GM21576 (cell line): ENCODE measurements around the gene PRKG1.

ENCODE experiments used
- ATAC-seq: cut with Tn5 transposase; IDR thresholded peaks from one replicate; pipeline ENCODE4 v1.9.1; 2021; ENCODE audit warnings: mild to moderate bottlenecking, moderate library complexity; ENCODE audit not compliant: unreplicated experiment

Gene PRKG1

DNA sequence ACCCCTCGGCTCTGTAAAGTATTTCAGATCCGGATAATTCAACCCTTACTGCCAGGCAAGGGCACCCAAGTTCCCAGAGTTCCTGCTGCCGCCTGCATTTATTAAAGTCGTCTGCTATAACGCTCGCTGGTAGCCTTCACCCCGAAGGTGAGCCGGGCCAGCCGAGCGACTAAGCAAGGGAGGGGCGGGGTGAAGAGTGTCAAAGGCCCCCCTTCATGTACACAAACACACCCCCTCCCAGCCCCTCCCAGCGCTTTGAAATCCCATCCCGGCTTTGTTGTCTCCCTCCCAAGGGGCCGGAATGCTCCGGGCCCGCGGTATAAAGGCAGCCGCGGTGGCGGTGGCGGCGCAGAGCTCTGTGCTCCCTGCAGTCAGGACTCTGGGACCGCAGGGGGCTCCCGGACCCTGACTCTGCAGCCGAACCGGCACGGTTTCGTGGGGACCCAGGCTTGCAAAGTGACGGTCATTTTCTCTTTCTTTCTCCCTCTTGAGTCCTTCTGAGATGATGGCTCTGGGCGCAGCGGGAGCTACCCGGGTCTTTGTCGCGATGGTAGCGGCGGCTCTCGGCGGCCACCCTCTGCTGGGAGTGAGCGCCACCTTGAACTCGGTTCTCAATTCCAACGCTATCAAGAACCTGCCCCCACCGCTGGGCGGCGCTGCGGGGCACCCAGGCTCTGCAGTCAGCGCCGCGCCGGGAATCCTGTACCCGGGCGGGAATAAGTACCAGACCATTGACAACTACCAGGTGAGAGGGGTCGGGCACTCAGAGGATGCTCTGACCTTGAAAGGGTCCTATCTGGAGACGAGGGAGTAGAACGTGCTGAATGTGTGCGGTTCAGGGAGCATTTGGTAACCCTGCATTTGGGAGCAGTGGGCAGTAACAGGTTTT lies 1239.9 kb downstream of the PRKG1 start, which contains the start of gene DKK1:
TSS of gene DKK1 (plus strand) at position 349 of the 889 bp plus-strand sequence. CDS start at position 503, 154 bp downstream.
- ATAC-seq = no peak

DNA sequence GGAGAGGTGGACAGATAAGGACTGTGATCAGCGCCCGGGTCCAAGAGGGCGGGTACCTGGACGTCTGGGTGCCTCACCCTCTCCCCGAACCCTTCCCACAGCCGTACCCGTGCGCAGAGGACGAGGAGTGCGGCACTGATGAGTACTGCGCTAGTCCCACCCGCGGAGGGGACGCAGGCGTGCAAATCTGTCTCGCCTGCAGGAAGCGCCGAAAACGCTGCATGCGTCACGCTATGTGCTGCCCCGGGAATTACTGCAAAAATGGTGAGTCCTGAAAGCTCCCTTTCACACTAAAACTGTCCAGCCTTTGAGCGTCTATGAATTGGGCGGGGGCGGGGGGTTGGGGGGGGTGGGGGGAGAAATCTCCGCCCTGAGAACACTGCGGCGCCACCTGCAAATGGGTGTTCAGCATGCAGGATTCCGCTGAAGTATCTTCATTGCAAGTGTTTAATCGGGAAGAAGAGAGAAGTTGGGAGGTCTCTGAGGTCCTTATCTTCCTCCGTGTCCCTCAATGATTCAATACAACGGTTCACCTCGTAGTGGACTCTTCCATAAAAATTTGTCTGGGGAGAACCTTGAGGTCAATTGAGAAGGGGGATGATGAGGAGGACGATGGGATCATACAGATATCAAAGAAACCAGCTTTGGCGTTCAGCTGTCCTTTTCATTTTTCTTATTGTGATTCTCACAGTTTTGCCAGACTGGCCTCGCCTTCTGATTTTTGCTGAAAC lies 1240.7 kb downstream of the PRKG1 start:
- ATAC-seq = no peak

- no peak for ATAC-seq
Measured at GRCh38 chr10:52316001-52316400, 1241.7 kb downstream of the PRKG1 start.

DNA sequence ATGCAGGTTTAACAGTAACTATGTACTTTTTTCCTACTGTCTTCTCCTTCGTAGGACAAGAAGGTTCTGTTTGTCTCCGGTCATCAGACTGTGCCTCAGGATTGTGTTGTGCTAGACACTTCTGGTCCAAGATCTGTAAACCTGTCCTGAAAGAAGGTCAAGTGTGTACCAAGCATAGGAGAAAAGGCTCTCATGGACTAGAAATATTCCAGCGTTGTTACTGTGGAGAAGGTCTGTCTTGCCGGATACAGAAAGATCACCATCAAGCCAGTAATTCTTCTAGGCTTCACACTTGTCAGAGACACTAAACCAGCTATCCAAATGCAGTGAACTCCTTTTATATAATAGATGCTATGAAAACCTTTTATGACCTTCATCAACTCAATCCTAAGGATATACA lies 1242.2 kb downstream of the PRKG1 start:
- ATAC-seq = no peak

- ATAC-seq = no peak
Measured at GRCh38 chr10:52318136-52318701, 1243.9 kb downstream of the PRKG1 start.

- ATAC-seq = no peak
Measured at GRCh38 chr10:52318822-52319464, 1244.7 kb downstream of the PRKG1 start.

- ATAC-seq = no peak
Measured at GRCh38 chr10:52319926-52320325, 1245.6 kb downstream of the PRKG1 start.

- no peak for ATAC-seq
Measured at GRCh38 chr10:52322323-52322722, 1248.0 kb downstream of the PRKG1 start.

GRCh38 chr10:52322936-52323335 lies 1248.6 kb downstream of the PRKG1 start:
- ATAC-seq = no peak

DNA sequence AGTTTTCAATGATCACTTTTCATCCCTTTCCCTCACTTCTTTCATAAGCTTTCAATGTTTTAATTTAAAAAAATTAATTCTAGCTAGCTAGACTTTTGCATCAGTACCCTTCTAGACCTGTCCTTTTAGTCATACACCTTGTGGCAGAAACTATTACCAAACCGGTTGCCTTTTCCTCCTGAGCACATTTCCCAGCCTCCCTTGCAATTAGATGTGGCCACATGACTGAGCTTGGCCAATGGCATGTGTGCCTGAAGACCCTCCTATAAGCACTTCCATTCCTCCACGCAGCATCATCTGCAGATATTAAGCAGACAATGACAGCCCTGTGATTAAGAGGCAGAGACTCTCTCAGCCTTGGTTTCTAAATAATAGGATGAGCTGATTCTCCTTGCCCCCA lies 1252.1 kb downstream of the PRKG1 start:
- ATAC-seq = no peak

GRCh38 chr10:52331638-52332364 lies 1257.5 kb downstream of the PRKG1 start:
- ATAC-seq = no peak

- no peak for ATAC-seq
Measured at GRCh38 chr10:52332815-52333214, 1258.5 kb downstream of the PRKG1 start.

GRCh38 chr10:52334595-52334994 lies 1260.3 kb downstream of the PRKG1 start:
- ATAC-seq = no peak

DNA sequence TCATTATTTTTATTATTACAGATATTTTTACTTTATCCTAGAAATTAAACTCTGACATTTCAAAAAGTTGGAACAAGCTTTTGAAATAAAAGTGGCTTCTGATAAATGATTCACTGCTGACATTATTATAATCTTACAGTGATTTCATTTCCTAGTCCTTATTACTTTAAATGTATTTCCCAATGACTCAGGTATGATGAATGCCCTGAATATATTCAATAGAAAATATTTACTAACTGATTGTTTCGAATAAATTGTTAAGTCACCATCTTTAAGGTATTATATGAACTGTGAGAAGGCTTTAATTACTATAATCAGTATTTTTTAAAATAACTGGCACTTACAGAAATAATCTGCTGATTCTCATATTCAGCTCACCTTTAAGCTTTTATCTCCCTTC lies 1261.4 kb downstream of the PRKG1 start:
- ATAC-seq = no peak

- no peak for ATAC-seq
Measured at GRCh38 chr10:52337225-52337624, 1262.9 kb downstream of the PRKG1 start.

DNA sequence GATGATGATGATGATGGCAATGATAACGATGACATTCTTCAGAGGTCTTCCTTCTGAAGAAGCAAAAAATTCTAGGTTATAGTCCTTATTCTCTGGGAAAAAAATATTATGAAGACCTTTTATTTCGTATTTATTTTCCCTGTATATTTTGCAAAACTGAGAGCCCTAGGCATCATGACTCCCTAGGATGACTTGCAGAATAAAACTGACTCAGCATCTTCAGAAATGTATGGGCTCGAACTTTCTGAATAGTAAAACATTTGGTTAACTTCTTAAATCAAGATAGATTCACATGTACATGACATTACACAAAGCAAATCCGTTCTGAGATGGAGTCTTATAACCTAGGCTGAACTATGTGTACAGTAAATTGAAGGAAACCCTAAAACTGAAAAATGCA lies 1269.2 kb downstream of the PRKG1 start:
- no peak for ATAC-seq

GRCh38 chr10:52346394-52347326 lies 1272.4 kb downstream of the PRKG1 start:
- no peak for ATAC-seq

GRCh38 chr10:52347327-52347667 lies 1273.0 kb downstream of the PRKG1 start:
- ATAC-seq = no peak
